SK-N-MC (cell line): ENCODE data around the gene FABP6.

Source experiments
- EZH2 ChIP-seq: fragments of 200-600 bp; sonication (generic); IDR thresholded peaks from one replicate; pipeline ENCODE4 v1.6.1; 2017; ENCODE audit warnings: antibody characterized with exemption
- POLR2AphosphoS5 ChIP-seq: IDR thresholded peaks from 2 replicates; pipeline ENCODE4 v1.6.1; 2012; ENCODE audit warnings: mild to moderate bottlenecking, low read depth, low read length, borderline replicate concordance

DNA sequence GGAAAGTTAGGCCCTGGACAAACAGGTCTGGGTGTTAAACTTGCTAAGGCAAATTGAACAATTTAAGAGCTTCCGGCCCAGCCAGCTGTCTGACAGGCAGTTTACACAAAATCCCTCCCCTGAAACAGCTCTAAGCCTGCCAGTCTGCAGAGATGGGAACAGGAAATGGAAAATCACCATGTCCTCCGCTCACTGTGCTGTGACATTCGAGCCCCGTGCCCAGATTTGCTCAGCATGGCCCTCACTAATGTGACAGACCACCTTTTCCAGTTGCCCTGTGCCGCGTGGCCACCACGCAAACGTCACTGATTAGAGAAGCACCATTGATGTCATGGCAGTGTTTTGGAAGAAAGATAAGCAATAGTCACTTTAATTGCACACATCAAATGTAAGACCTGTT lies 42.1 kb downstream of the FABP6 start:
- TF ChIP-seq EZH2: no peak
- no peak for TF ChIP-seq POLR2AphosphoS5
